Stimulated activated CD4-positive, alpha-beta T cell treated with anti-CD3 and anti-CD28 coated beads, TNF-alpha, amount 100 ng/mL, for 1 hour (primary cell): ENCODE data around the gene ARID2.

Experiments
- DNase-seq, 3 donors: peaks; one replicate each; pipeline ENCODE4 v3.0.0-alpha.2; 2020; ENCODE audit warnings: low read depth in 3 of 3, low spot score in 1 of 3

The ARID2 gene

GRCh38 chr12:45762185-45763110 lies 32.9 kb downstream of the ARID2 start:
- DNase-seq, result no peak

GRCh38 chr12:45763381-45763780 lies 33.9 kb downstream of the ARID2 start:
- no peak for DNase-seq

- DNase-seq, result no peak
These were observed 38.7 kb downstream of the ARID2 start for GRCh38 chr12:45768194-45768593.

DNA sequence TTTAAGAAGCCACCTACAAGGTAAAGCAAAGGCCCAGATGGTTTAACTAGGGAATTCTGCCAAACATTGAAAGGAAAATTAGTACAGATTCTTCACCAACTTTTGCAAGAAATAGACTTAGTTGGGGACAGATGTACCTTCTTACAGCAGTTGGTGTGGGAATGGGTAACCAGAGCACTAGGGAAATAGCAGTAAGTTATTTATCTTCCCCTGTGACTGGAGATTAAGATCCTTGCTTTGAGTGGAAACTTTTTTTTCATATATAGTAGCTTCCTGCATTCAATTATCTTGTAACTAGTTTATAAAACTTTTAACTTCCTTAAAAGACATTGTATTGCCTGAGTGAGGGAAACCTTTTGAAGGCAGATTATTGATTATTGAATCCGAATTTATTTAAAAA lies 44.2 kb downstream of the ARID2 start:
- no peak for DNase-seq

GRCh38 chr12:45774508-45775162 lies 45.1 kb downstream of the ARID2 start:
- no peak for DNase-seq

GRCh38 chr12:45775465-45775864 lies 46.0 kb downstream of the ARID2 start:
- DNase-seq, result no peak

DNA sequence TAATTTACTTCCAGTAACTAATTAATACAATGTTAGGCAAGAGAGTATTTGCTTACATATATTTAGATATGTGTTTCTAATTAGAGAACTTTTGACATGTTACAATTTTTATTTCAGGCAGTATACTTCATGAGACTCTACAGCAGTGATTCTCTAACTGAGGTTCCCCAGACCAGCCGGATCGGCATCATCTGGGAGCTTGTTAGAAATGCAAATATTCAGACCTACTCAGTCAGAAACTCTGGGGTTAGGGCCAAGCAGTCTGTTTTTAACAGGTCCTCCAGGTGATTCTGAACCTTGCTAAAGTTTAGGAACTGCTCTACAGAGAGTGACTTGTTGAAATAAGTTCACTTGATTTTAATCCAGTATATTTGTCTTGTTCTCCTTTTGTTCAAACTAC lies 46.5 kb downstream of the ARID2 start:
- DNase-seq, result no peak

- no peak for DNase-seq
These were observed 50.4 kb downstream of the ARID2 start for GRCh38 chr12:45779936-45780335.

GRCh38 chr12:45781080-45781479 lies 51.6 kb downstream of the ARID2 start:
- DNase-seq, result no peak

- no peak for DNase-seq
These were observed 55.8 kb downstream of the ARID2 start for GRCh38 chr12:45785315-45785714.

DNA sequence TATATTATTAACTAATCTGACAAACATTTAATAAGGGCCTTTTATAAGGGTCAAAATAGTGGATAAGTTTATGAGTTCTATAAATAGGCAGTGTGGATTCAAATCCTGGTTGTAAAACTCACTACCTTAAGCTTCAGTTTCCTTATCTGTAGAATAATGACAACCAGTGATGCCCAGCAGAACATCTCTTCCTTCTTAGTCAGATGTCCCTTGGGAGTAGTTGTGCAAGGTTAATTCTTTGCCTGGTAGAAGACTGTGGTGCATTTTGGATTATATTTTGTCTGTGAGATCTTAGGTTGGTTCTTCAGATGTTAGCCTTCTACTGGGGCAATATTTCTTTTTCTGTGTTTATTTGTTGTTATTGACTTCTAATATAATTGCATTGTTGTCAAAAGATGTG lies 59.5 kb downstream of the ARID2 start:
- no peak for DNase-seq

GRCh38 chr12:45794422-45794821 lies 64.9 kb downstream of the ARID2 start:
- no peak for DNase-seq

- DNase-seq, result no peak
These were observed 72.1 kb downstream of the ARID2 start for GRCh38 chr12:45801625-45802024.

- no peak for DNase-seq
These were observed 73.6 kb downstream of the ARID2 start for GRCh38 chr12:45803111-45803510.

- DNase-seq, result no peak
These were observed 87.1 kb downstream of the ARID2 start for GRCh38 chr12:45816652-45817051.

DNA sequence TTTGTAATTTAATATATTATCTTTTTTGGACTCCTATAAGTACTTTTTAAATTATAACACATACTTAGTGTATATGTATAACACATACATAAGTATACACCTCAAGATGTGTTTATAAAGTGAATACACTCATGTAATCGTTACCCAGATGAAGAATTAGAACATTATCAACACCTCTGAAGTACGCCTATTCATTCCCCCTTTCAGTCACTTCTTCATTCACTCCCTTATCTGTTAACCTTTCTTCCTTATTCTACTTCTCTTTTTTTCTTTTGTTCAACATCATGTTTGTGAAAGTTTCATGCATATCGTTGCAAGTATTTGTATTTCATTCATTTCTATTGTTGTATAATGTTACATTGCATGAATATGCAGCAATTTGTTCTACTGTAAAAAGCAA lies 98.5 kb downstream of the ARID2 start:
- no peak for DNase-seq

- no peak for DNase-seq
These were observed 98.9 kb downstream of the ARID2 start for GRCh38 chr12:45828402-45828801.

- DNase-seq, result no peak
These were observed 102.1 kb downstream of the ARID2 start for GRCh38 chr12:45831590-45831989.

GRCh38 chr12:45833401-45833800 lies 103.9 kb downstream of the ARID2 start:
- no peak for DNase-seq

- no peak for DNase-seq
These were observed 105.3 kb downstream of the ARID2 start for GRCh38 chr12:45834809-45835208.

- no peak for DNase-seq
These were observed 110.4 kb downstream of the ARID2 start for GRCh38 chr12:45839917-45840316.

DNA sequence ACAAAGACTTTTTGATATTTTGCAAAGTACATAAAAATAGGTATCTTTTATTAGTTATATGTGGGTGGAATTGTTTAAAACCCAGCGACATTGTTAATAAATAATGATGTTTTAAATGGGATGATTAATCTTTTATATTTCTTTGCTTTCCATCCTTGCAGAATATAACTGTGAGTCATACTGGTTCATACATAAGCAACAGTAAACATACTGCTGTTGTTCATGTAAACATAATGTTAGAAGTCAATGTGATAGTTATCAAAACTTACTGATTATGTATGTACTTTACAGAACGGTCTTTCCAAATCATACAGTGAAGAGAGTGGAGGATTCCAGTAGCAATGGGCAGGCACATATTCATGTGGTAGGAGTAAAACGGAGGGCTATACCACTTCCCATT lies 119.8 kb downstream of the ARID2 start:
- no peak for DNase-seq

GRCh38 chr12:45850302-45850701 lies 120.8 kb downstream of the ARID2 start:
- no peak for DNase-seq
